Urothelium cell line (cell line): ENCODE data around the gene OR2T33.
"Not testable (repeated sequence)": the region's sequence is repeated elsewhere in the genome, so short reads cannot be mapped to it uniquely, and the experiment has no call there.

Source experiments
- DNase-seq: peaks from one replicate; pipeline ENCODE4 v3.0.0; 2011; ENCODE audit warnings: low spot score, mixed read lengths
- FAIRE-seq: peaks from 2 replicates; lab custom pipeline; 2011; peaks lifted over from hg19 to GRCh38; lab: Jason Lieb, UNC

The OR2T33 gene

GRCh38 chr1:248277876-248278275 lies at the start of gene OR2T33:
TSS of gene OR2T33 (minus strand) at chr1:248277976. CDS start at chr1:248273814, 4,162 bp downstream.
- FAIRE-seq (no peak), DNase-seq (no peak)

GRCh38 chr1:248324468-248324867 lies 46.7 kb upstream of the OR2T33 start, which contains the start of gene OR2M7:
TSS of gene OR2M7 (minus strand) at chr1:248324568. CDS start at chr1:248324568, 0 bp downstream.
- no peak for DNase-seq
- no peak for FAIRE-seq

- no peak for FAIRE-seq
These were observed 39.0 kb upstream of the OR2T33 start for GRCh38 chr1:248316796-248317195.

GRCh38 chr1:248306740-248307139 lies 29.0 kb upstream of the OR2T33 start:
- not testable (repeated sequence) for DNase-seq, FAIRE-seq

More at GRCh38 chr1:248316796-248317195, 39.0 kb upstream of the OR2T33 start:
- no peak for DNase-seq

GRCh38 chr1:248306103-248306502 lies 28.3 kb upstream of the OR2T33 start:
- FAIRE-seq: no peak
- DNase-seq: no peak

GRCh38 chr1:248305672-248306071 lies 27.9 kb upstream of the OR2T33 start:
- FAIRE-seq, DNase-seq: not testable (repeated sequence)

- DNase-seq: no peak
- FAIRE-seq: no peak
These were observed 25.5 kb upstream of the OR2T33 start, which contains the start of gene OR2T12 for GRCh38 chr1:248303324-248303723. TSS of gene OR2T12 (minus strand) at chr1:248303424. CDS start at chr1:248295578, 7,846 bp downstream.

GRCh38 chr1:248288391-248288790 lies 10.6 kb upstream of the OR2T33 start:
- FAIRE-seq (no peak), DNase-seq (no peak)

GRCh38 chr1:248273225-248273624 lies 4.6 kb downstream of the OR2T33 start:
- not testable (repeated sequence) for FAIRE-seq, DNase-seq

GRCh38 chr1:248268178-248268577 lies 9.6 kb downstream of the OR2T33 start:
- DNase-seq: no peak
- no peak for FAIRE-seq

GRCh38 chr1:248259309-248259708 lies 18.5 kb downstream of the OR2T33 start:
- not testable (repeated sequence) for DNase-seq, FAIRE-seq

- no peak for FAIRE-seq
- DNase-seq: peak; percentile 73
These were observed 34.6 kb downstream of the OR2T33 start for GRCh38 chr1:248243204-248243603.

GRCh38 chr1:248239478-248239877 lies 38.3 kb downstream of the OR2T33 start:
- no peak for DNase-seq
- no peak for FAIRE-seq

- FAIRE-seq (no peak), DNase-seq (no peak)
These were observed 46.7 kb downstream of the OR2T33 start, which contains the start of gene OR2M4 for GRCh38 chr1:248231117-248231516. TSS of gene OR2M4 (plus strand) at chr1:248231417. CDS start at chr1:248238929, 7,512 bp downstream.

- FAIRE-seq: no peak
- DNase-seq: no peak
These were observed 48.3 kb downstream of the OR2T33 start for GRCh38 chr1:248229360-248229908.

GRCh38 chr1:248225537-248225936 lies 52.2 kb downstream of the OR2T33 start:
- no peak for DNase-seq
- FAIRE-seq: no peak
